Measurements from ENCODE around the gene EXOC2. TPM values are rescaled to one million over a fixed set of nuclear protein-coding genes. Genes with fewer than 3 reads are reported as not detected.

Gene EXOC2
- total RNA-seq, 1 experiment from 2014 or later = 45.7 TPM

GRCh38 chr6:508614-509013 is 184.3 kb downstream of the EXOC2 start:
- H3K4me3 Mint-ChIP-seq = no peak overlapping the region
- H3K9me3 Mint-ChIP-seq = no peaks in the 10 kb centered on the region
- ChIA-PET CTCF (no interaction called here), POLR2A (no interaction called here)
- DNase-seq (ENCODE audit: low spot score) (no peak), ATAC-seq (no peak)
- no peak overlapping the region for H3K27ac Mint-ChIP-seq
- no peaks in the 10 kb centered on the region for H3K27me3 Mint-ChIP-seq (ENCODE audit: low read depth)
- TF ChIP-seq ZNF425 (CRISPR knock-in tag; conservative IDR thresholded peaks at IDR 0.05) (no peak), KAT7 (CRISPR knock-in tag; IDR thresholded peaks at IDR 0.05; ENCODE audit: borderline replicate concordance) (no peak), OVOL2 (CRISPR knock-in tag; IDR thresholded peaks at IDR 0.05; ENCODE audit: borderline replicate concordance) (no peak), ZBTB43 (CRISPR knock-in tag; IDR thresholded peaks at IDR 0.05) (no peak), NR2C2 (CRISPR knock-in tag; IDR thresholded peaks at IDR 0.05) (no peak), NR1H2 (CRISPR knock-in tag; IDR thresholded peaks at IDR 0.05) (no peak), AR (CRISPR knock-in tag; IDR thresholded peaks at IDR 0.05) (no peak)
- H3K36me3 Mint-ChIP-seq = no peaks in the 10 kb centered on the region
- H3K4me1 Mint-ChIP-seq = peaks cover 19% of the 10 kb centered on the region

- H3K27ac Mint-ChIP-seq = no peak overlapping the region
- peaks cover 19% of the 10 kb centered on the region for H3K4me1 Mint-ChIP-seq
- no peaks in the 10 kb centered on the region for H3K36me3 Mint-ChIP-seq
- ATAC-seq = no peak
- DNase-seq (ENCODE audit: low spot score) = no peak
- no peaks in the 10 kb centered on the region for H3K9me3 Mint-ChIP-seq
- ChIA-PET POLR2A (no interaction called here), CTCF (interaction anchor here (1.1 kb wide), 1 partner anchor 214 kb away, joined by 3 read pairs; no protein-coding TSS in a partner anchor)
- TF ChIP-seq EMX1 (CRISPR knock-in tag; IDR thresholded peaks at IDR 0.05) = no peak
- TF ChIP-seq SOX15 (CRISPR knock-in tag; IDR thresholded peaks at IDR 0.05) = no peak
- no peak for TF ChIP-seq E2F5 (CRISPR knock-in tag; IDR thresholded peaks at IDR 0.05)
- no peak overlapping the region for H3K4me3 Mint-ChIP-seq
- no peaks in the 10 kb centered on the region for H3K27me3 Mint-ChIP-seq (ENCODE audit: low read depth)
Observed at GRCh38 chr6:508006-508405, 184.9 kb downstream of the EXOC2 start.

GRCh38 chr6:506920-507622 is 185.9 kb downstream of the EXOC2 start:
- no peak for ATAC-seq
- ChIA-PET CTCF (interaction anchor here (1.1 kb wide), 1 partner anchor 214 kb away, joined by 3 read pairs; no protein-coding TSS in a partner anchor), POLR2A (no interaction called here)
- TF ChIP-seq ZBTB43 (CRISPR knock-in tag; IDR thresholded peaks at IDR 0.05) (no peak), USF2 (CRISPR knock-in tag; IDR thresholded peaks at IDR 0.05) (no peak), ELF4 (CRISPR knock-in tag; IDR thresholded peaks at IDR 0.05; ENCODE audit: low read depth) (no peak), SMAD4 (CRISPR knock-in tag; IDR thresholded peaks at IDR 0.05) (no peak), E2F4 (CRISPR knock-in tag; IDR thresholded peaks at IDR 0.05; ENCODE audit: borderline replicate concordance, low read depth) (no peak), AR (CRISPR knock-in tag; IDR thresholded peaks at IDR 0.05) (no peak), ZNF671 (CRISPR knock-in tag; IDR thresholded peaks at IDR 0.05) (no peak)
- DNase-seq (ENCODE audit: low spot score) = no peak
- no peak overlapping the region for H3K27ac Mint-ChIP-seq
- H3K4me3 Mint-ChIP-seq = no peak overlapping the region
- H3K36me3 Mint-ChIP-seq = no peaks in the 10 kb centered on the region
- H3K27me3 Mint-ChIP-seq (ENCODE audit: low read depth) = no peaks in the 10 kb centered on the region
- peaks cover 22% of the 10 kb centered on the region for H3K4me1 Mint-ChIP-seq
- H3K9me3 Mint-ChIP-seq = no peaks in the 10 kb centered on the region

Measured in WTC11 (cell line).